CD4-positive, alpha-beta T cell treated with Interleukin-17A for 4 hours (primary cell): ENCODE measurements around the gene ANKS1B.
"Not testable (repeated sequence)": the region's sequence is repeated elsewhere in the genome, so short reads cannot be mapped to it uniquely, and the experiment has no call there.

Source experiments
- DNase-seq: peaks from one replicate; pipeline ENCODE4 v3.0.0-alpha.2; 2020; ENCODE audit warnings: mixed read lengths

ANKS1B gene

DNA sequence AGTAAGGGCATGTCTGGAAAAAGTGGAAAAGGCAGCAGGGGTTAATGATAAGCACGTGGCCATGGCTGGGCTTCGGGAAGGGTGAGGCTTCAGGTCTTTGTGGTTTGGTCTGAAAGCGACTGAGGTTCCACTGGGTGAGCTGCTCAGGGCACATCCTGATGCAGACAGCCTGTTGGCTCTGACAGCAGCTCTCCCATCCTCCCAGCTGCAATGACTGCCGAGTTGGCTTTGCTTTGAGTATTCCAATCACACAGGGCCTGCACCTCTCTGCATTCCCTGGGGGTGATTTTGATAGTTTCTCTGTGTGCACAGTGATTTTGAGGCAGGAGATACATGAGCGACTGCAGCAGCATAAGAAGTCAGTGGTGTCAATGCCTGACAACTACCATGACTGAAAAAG lies 948.9 kb downstream of the ANKS1B start:
- no peak for DNase-seq

DNA sequence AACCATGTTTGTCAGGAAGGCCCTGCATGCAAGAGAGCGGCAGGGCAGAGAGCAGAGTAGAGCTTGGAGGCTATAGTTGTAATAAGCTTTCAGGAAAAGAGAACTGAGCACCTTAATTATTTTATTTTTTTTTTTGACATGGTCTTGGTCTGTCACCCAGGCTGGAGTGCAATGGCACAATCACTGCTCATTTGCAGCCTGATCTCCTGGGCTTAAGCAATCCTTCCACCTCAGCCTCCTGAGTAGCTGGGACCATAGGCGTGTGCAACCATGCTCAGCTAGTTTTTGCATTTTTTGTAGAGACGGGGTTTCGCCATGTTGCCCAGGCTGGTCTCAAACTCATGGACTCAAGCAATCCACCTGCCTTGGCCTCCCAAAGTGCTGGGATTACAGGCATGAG lies 950.5 kb downstream of the ANKS1B start:
- not testable (repeated sequence) for DNase-seq

DNA sequence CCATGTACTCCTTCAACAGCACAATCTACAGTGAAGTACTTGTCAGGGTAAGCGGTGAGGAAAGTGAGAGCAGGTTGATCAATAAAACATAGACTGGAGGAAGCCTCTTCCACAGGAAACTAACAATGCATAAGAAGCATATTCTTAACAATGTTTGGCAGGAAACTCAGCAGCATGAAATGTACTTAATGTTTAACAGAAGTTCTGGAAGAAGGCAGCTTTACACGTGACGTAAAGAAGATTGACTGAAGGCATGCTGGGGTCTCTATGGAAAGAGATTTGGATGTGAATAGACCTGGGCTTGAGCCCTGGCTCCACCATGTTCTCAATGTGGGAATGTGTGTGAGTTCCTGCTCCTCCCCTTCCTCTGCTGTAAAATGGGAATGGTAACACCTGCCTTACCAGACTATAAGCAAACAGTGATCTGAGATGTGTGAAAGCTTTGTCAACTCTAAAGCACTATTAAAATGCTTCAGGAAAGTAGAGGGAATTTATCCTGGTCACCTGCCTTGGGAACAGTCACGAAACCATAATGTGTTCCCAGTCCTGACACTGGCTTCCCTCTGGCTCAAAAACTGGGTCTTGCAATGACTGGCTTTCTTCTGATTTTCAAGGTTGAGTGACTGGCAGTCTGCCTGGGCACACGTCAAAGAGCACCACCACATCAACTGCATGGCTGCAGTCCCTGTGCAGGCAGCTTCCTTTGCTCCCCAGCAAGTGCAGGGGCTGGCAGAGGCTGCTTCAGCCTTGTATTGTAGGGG lies 955.0 kb downstream of the ANKS1B start:
- no peak for DNase-seq

DNA sequence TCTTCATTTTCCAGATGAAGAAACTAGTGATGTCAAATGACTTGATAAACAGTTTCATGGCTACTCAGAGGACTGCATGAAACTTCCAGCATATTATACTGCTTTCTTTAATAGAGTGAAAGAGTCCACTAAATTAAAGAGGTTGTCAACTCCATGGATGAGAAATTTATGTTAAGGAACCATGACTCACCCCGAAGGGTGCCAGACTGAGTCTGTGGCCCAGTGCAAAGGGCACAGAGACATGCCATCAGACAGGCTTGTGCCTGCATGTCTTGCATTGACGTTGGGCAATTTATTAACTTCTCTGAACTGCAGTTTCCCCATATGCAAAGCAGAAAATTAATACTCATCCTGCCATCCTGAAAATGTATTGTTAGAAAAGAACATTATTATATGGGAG lies 957.3 kb downstream of the ANKS1B start:
- no peak for DNase-seq

DNA sequence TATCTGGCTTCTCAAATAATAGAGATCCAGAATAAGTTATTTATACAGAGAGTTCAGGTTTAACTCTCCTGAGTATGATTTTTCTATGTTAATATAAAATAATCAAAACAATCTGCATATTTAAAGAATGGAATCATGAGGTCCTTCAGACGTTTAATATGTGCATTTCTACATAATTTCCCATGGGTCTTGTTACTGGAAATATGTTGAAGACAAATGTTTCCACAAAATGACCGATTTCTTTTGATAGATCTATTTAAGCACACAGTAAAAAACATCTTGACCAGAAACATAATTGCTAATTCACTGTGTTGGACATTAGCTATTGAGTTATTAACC lies 957.7 kb downstream of the ANKS1B start:
- no peak for DNase-seq

GRCh38 chr12:99026332-99027054 lies 958.2 kb downstream of the ANKS1B start:
- DNase-seq: no peak

DNA sequence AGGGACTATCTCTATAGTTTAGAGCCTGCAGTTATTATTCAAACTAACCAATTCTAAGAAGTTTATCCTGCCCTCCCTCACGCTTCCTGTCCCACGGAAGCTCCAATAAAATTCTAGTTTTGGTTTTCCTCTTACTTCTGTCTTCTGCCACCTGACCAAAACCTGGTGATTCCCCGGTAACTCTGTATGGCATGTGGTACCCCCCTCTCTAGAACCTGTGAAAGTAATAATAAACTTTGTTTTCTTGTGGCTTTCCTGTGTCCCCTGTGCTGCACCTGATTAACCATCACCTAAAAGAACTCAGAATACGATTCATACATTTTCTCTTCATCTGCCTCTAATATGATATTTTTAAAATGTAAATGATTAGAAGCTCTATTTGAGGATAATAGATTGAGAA lies 959.9 kb downstream of the ANKS1B start:
- DNase-seq: no peak

- DNase-seq: no peak
Measured at GRCh38 chr12:99024191-99024590, 960.5 kb downstream of the ANKS1B start.

DNA sequence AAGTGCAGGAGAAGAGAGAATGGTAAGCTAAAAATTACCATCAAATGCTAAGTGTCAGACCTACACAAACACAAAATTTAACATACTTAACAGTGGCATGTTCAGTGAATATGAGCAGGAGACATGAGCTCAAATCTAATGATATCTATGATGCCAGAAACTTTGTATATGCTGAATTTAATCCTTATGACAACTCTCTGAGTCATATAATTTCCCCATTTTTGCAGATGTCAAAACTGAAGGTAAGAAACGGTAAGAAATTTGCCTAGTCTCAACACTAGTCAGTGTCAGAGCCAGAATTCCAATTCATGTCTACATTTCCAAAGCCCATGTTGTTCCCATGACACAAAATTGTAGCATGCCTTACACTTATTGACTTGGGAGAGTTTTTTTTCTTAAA lies 963.9 kb downstream of the ANKS1B start:
- DNase-seq: no peak

GRCh38 chr12:99019798-99020197 lies 964.9 kb downstream of the ANKS1B start:
- no peak for DNase-seq

DNA sequence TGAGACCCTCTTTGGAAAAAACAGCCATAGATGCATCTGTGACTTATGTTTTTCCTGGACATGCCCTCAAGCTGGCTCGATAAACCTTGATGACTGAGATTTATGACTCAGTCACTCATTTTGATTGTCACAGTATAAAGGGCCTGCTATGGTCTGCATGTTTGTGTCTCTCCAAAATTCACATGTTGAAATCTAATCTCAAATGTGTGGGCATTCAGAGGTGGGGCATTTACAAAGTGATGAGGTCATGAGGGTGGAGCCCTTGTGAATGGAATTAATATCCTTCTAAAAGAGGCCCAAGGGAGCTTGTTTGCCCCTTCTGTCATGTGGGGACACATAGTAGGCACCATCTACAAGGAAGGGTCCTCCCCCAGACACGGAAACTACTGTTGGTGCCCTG lies 966.8 kb downstream of the ANKS1B start:
- DNase-seq: no peak

- DNase-seq: no peak
Measured at GRCh38 chr12:99009654-99010296, 975.0 kb downstream of the ANKS1B start.

GRCh38 chr12:99005601-99006000 lies 979.1 kb downstream of the ANKS1B start:
- DNase-seq: no peak

- no peak for DNase-seq
Measured at GRCh38 chr12:99004799-99005466, 979.8 kb downstream of the ANKS1B start.

- DNase-seq: no peak
Measured at GRCh38 chr12:99002731-99003130, 982.0 kb downstream of the ANKS1B start.

- DNase-seq: no peak
Measured at GRCh38 chr12:99002156-99002555, 982.6 kb downstream of the ANKS1B start.

DNA sequence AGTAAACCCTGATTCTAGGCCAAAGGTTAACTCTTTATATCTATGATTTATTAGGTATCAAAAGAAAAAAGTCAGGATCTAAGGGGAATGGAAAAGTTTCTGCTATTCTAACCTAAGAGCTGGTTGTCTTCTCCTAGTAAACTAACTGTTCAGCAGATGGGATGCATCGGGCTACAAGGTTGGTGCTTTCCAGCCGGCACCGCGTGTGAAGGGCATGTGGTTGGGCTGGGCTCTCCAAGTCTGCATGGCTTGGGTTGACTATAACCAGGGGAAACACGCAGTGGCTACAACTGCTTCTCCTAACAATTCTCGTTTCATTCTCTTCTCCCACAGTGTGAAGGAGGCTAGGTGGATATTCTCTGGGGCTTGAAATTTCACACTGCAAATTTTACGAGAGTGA lies 985.2 kb downstream of the ANKS1B start:
- no peak for DNase-seq

GRCh38 chr12:98998697-98999299 lies 985.9 kb downstream of the ANKS1B start:
- no peak for DNase-seq

DNA sequence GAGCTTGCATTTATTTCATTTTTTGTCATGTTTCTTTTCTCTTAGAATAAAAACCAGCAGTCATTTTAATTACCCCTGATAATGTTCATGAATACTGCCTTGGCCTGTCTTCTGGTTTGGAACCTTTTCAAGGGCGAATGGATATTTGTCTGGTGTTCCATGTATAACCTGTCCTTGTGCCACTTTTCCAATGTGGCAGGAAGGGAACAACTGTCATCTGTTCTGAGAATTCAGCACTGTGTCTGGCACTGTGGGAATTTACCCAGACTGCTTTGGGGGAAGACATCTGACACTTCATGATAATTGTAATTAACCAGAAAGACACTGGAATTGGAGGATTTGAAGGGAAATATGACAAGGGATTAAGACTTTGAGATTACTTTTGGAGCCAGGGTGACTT lies 986.8 kb downstream of the ANKS1B start:
- DNase-seq: no peak

DNA sequence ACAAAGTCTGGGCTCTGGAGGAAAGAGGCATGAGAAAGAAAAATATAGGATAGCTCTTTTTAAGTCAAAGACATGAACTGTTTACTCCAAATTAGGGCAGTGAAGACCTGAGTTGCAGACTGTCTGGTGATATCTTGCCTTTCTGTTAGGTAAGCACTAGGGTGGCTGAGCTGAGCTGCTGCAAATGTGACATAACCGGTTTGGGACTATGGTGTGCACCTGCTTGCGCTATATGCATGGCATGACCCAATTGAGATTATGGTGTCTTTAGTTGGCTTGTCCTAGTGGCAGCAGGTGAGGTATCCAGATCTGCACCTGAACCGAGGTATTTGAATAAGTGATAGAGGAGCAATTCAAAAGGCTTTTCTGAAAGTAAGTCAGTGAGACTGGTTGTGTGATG lies 994.1 kb downstream of the ANKS1B start:
- DNase-seq: no peak

DNA sequence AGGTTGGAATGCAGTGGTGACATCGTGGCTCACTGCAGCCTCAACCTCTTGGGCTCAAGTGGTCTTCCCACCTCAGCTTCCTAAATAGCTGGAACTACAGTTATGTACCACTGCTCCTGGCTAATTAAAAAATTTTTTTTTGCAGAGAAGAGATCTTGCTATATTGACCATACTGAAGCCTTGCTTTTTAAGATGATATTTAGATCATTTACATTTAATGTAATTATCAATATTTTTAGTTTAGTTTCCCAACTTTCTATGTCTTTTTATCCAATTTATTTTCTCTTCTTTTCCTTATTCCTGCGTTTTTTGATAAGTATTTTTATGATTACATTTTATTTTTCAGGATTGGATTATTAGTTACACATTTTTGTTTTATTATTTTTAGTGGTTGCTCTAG lies 999.6 kb downstream of the ANKS1B start:
- no peak for DNase-seq

DNA sequence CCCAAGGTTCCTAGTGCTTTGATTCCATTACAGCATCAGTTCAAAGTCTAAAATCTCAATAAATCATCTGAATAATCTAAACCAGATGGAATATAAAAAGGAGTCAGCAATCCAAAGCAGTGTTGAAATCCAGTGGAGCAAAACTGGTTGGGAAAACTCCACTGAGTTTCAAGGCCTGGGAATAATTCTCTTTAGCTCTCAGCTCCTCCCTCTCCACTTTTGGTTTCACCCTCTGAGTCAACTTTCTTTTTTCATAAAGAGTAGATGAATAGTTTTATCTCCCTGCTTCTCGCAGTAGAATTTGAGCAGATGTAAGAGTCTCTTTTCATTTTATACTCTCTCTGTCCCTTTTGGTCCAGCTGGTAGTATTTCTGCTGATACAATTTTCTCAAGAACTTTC lies 1001.1 kb downstream of the ANKS1B start:
- no peak for DNase-seq

GRCh38 chr12:98980508-98980907 lies 1004.2 kb downstream of the ANKS1B start:
- no peak for DNase-seq
